ENCODE data around the gene SLC25A51.

SLC25A51 gene

GRCh38 chr9:37917801-37918664 is 14.1 kb upstream of the SLC25A51 start:
- H3K36me3 ChIP-seq (ENCODE audit: low read depth), result peaks cover 23% of the 10 kb centered on the region
- no peak for TF ChIP-seq CTCF (IDR thresholded peaks at IDR 0.05; ENCODE audit: poor library complexity, severe bottlenecking)
- no peak for ATAC-seq (ENCODE audit: low read depth)
- peak overlapping the region; percentile 9 for H3K27ac ChIP-seq (ENCODE audit: poor library complexity, severe bottlenecking)
- peaks cover 17% of the 10 kb centered on the region for H3K4me1 ChIP-seq (ENCODE audit: insufficient read depth, poor library complexity, severe bottlenecking)
- no peak overlapping the region for H3K4me3 ChIP-seq (ENCODE audit: severe bottlenecking)
- H3K9me3 ChIP-seq (ENCODE audit: severe bottlenecking), result no peaks in the 10 kb centered on the region
- DNase-seq (ENCODE audit: low spot score), result peak; percentile 40
- no peaks in the 10 kb centered on the region for H3K27me3 ChIP-seq (ENCODE audit: insufficient read depth, poor library complexity, severe bottlenecking)

- H3K4me3 ChIP-seq (ENCODE audit: severe bottlenecking), result no peak overlapping the region
- ATAC-seq (ENCODE audit: low read depth) (no peak), DNase-seq (ENCODE audit: low spot score) (no peak)
- H3K27ac ChIP-seq (ENCODE audit: poor library complexity, severe bottlenecking), result peak overlapping the region; percentile 9
- H3K27me3 ChIP-seq (ENCODE audit: insufficient read depth, poor library complexity, severe bottlenecking), result no peaks in the 10 kb centered on the region
- TF ChIP-seq CTCF (IDR thresholded peaks at IDR 0.05; ENCODE audit: poor library complexity, severe bottlenecking), result no peak
- peaks cover 23% of the 10 kb centered on the region for H3K36me3 ChIP-seq (ENCODE audit: low read depth)
- no peaks in the 10 kb centered on the region for H3K9me3 ChIP-seq (ENCODE audit: severe bottlenecking)
- H3K4me1 ChIP-seq (ENCODE audit: insufficient read depth, poor library complexity, severe bottlenecking), result peaks cover 10% of the 10 kb centered on the region
Observed at GRCh38 chr9:37917313-37917731, 13.4 kb upstream of the SLC25A51 start.

GRCh38 chr9:37916471-37917312 is 12.8 kb upstream of the SLC25A51 start:
- ATAC-seq (ENCODE audit: low read depth), result no peak
- H3K27ac ChIP-seq (ENCODE audit: poor library complexity, severe bottlenecking), result peak overlapping the region; percentile 9

GRCh38 chr9:37915911-37916470 is 12.1 kb upstream of the SLC25A51 start:
- Histone ChIP-seq H3K4me1 (ENCODE audit: insufficient read depth, poor library complexity, severe bottlenecking) (no peaks in the 10 kb centered on the region), H3K4me3 (ENCODE audit: severe bottlenecking) (no peak overlapping the region), H3K36me3 (ENCODE audit: low read depth) (peaks cover 23% of the 10 kb centered on the region), H3K27me3 (ENCODE audit: insufficient read depth, poor library complexity, severe bottlenecking) (no peaks in the 10 kb centered on the region), H3K27ac (ENCODE audit: poor library complexity, severe bottlenecking) (no peak overlapping the region), H3K9me3 (ENCODE audit: severe bottlenecking) (no peaks in the 10 kb centered on the region)
- ATAC-seq (ENCODE audit: low read depth) (no peak), DNase-seq (ENCODE audit: low spot score) (peak; percentile 52)
- TF ChIP-seq CTCF (IDR thresholded peaks at IDR 0.05; ENCODE audit: poor library complexity, severe bottlenecking), result no peak

More at GRCh38 chr9:37916471-37917312, 12.8 kb upstream of the SLC25A51 start:
- H3K4me1 ChIP-seq (ENCODE audit: insufficient read depth, poor library complexity, severe bottlenecking), result peaks cover 4% of the 10 kb centered on the region
- no peaks in the 10 kb centered on the region for H3K27me3 ChIP-seq (ENCODE audit: insufficient read depth, poor library complexity, severe bottlenecking)
- no peak overlapping the region for H3K4me3 ChIP-seq (ENCODE audit: severe bottlenecking)
- H3K36me3 ChIP-seq (ENCODE audit: low read depth), result peaks cover 23% of the 10 kb centered on the region
- no peaks in the 10 kb centered on the region for H3K9me3 ChIP-seq (ENCODE audit: severe bottlenecking)
- TF ChIP-seq CTCF (IDR thresholded peaks at IDR 0.05; ENCODE audit: poor library complexity, severe bottlenecking), result no peak
- DNase-seq (ENCODE audit: low spot score), result peak; percentile 51
